Type B pancreatic cell (in vitro differentiated cells): ENCODE results near the gene DENND4C. TPM values are rescaled to one million over a fixed set of nuclear protein-coding genes. Genes with fewer than 3 reads are reported as not detected.
"Not testable (repeated sequence)": the region's sequence is repeated elsewhere in the genome, so short reads cannot be mapped to it uniquely, and the experiment has no call there.

Experiments
- DNase-seq: peaks from one replicate; pipeline ENCODE4 v3.0.0; 2021; ENCODE audit warnings: mixed read lengths; ENCODE audit not compliant: unreplicated experiment; ENCODE audit errors: extremely low spot score
- H3K27ac Mint-ChIP-seq: 2 replicates; pipeline ENCODE4 v1.8.0; 2021; ENCODE audit warnings: mild to moderate bottlenecking, mixed read lengths
- H3K27me3 Mint-ChIP-seq: 2 replicates; pipeline ENCODE4 v1.8.0; 2021; ENCODE audit warnings: mixed read lengths
- H3K36me3 Mint-ChIP-seq: 2 replicates; pipeline ENCODE4 v1.8.0; 2021; ENCODE audit warnings: mixed read lengths
- H3K4me1 Mint-ChIP-seq: one replicate; pipeline ENCODE4 v1.8.0; 2021; ENCODE audit warnings: mixed read lengths; ENCODE audit not compliant: unreplicated experiment
- H3K4me3 Mint-ChIP-seq: 2 replicates; pipeline ENCODE4 v1.8.0; 2021; ENCODE audit warnings: mild to moderate bottlenecking, mixed read lengths
- H3K9me3 Mint-ChIP-seq: 2 replicates; pipeline ENCODE4 v1.8.0; 2021; ENCODE audit warnings: mixed read lengths
- total RNA-seq: library from RNA; stranded (reverse); gene quantifications from 2 replicates; pipeline ENCODE4 v1.2.1, GENCODE V29; 2021; ENCODE audit warnings: low replicate concordance
- TF ChIP-seq, protein P1 (sequence below): fragments of 200-600 bp; sonication (generic); conservative IDR thresholded peaks from 2 replicates; pipeline ENCODE4 v1.5.0; 2021; ENCODE audit warnings: antibody characterized with exemption, mild to moderate bottlenecking

Gene DENND4C
- total RNA-seq, 1 donor from 2014 or later = 36.6 TPM

GRCh38 chr9:19379697-19380046 is 149.2 kb downstream of the DENND4C start:
- H3K4me1 Mint-ChIP-seq = peaks cover 23% of the 10 kb centered on the region
- H3K27ac Mint-ChIP-seq = peak overlapping the region; percentile 99
- DNase-seq = no peak
- peak overlapping the region; percentile 100 for H3K4me3 Mint-ChIP-seq
- TF ChIP-seq, protein P1, sequence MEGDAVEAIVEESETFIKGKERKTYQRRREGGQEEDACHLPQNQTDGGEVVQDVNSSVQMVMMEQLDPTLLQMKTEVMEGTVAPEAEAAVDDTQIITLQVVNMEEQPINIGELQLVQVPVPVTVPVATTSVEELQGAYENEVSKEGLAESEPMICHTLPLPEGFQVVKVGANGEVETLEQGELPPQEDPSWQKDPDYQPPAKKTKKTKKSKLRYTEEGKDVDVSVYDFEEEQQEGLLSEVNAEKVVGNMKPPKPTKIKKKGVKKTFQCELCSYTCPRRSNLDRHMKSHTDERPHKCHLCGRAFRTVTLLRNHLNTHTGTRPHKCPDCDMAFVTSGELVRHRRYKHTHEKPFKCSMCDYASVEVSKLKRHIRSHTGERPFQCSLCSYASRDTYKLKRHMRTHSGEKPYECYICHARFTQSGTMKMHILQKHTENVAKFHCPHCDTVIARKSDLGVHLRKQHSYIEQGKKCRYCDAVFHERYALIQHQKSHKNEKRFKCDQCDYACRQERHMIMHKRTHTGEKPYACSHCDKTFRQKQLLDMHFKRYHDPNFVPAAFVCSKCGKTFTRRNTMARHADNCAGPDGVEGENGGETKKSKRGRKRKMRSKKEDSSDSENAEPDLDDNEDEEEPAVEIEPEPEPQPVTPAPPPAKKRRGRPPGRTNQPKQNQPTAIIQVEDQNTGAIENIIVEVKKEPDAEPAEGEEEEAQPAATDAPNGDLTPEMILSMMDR = no peak
- no peaks in the 10 kb centered on the region for H3K9me3 Mint-ChIP-seq
- H3K36me3 Mint-ChIP-seq = peaks cover 43% of the 10 kb centered on the region
- H3K27me3 Mint-ChIP-seq = no peaks in the 10 kb centered on the region

DNA sequence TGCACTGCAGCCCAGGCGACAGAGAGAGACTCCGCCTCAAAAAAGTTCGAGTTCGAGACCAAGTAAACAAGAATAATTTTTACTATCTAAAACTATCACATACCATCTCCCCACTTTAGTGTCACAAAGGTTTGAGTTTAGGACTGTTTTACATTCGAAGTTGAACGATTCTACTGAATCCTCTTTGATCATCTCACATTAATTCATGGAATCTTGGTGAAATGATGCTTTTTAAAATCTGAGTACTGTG is 150.3 kb downstream of the DENND4C start:
- no peak for DNase-seq
- no peaks in the 10 kb centered on the region for H3K27me3 Mint-ChIP-seq
- peak overlapping the region; percentile 99 for H3K27ac Mint-ChIP-seq
- TF ChIP-seq, protein P1 = no peak
- no peaks in the 10 kb centered on the region for H3K9me3 Mint-ChIP-seq
- H3K36me3 Mint-ChIP-seq = peaks cover 38% of the 10 kb centered on the region
- peaks cover 23% of the 10 kb centered on the region for H3K4me1 Mint-ChIP-seq
- H3K4me3 Mint-ChIP-seq = peak overlapping the region; percentile 100

- H3K27ac Mint-ChIP-seq = peak overlapping the region; percentile 35
- peaks cover 23% of the 10 kb centered on the region for H3K4me1 Mint-ChIP-seq
- H3K36me3 Mint-ChIP-seq = peaks cover 29% of the 10 kb centered on the region
- no peak for DNase-seq
- H3K9me3 Mint-ChIP-seq = no peaks in the 10 kb centered on the region
- no peaks in the 10 kb centered on the region for H3K27me3 Mint-ChIP-seq
- TF ChIP-seq, protein P1 = no peak
- peak overlapping the region; percentile 31 for H3K4me3 Mint-ChIP-seq
These were observed 151.2 kb downstream of the DENND4C start for GRCh38 chr9:19381656-19382055.

- H3K9me3 Mint-ChIP-seq, H3K4me3 Mint-ChIP-seq, DNase-seq: not testable (repeated sequence)
These were observed 154.7 kb downstream of the DENND4C start for GRCh38 chr9:19385212-19385611.

GRCh38 chr9:19385786-19386501 is 155.5 kb downstream of the DENND4C start:
- no peak overlapping the region for H3K4me3 Mint-ChIP-seq
- H3K9me3 Mint-ChIP-seq = no peaks in the 10 kb centered on the region
- no peaks in the 10 kb centered on the region for H3K27me3 Mint-ChIP-seq

More at GRCh38 chr9:19385212-19385611, 154.7 kb downstream of the DENND4C start:
- H3K27ac Mint-ChIP-seq, H3K36me3 Mint-ChIP-seq, H3K27me3 Mint-ChIP-seq, H3K4me1 Mint-ChIP-seq: not testable (repeated sequence)

GRCh38 chr9:19386502-19387044 is 156.1 kb downstream of the DENND4C start:
- Mint-ChIP-seq H3K4me3 (no peak overlapping the region), H3K27ac (no peak overlapping the region), H3K4me1 (peaks cover 4% of the 10 kb centered on the region), H3K9me3 (no peaks in the 10 kb centered on the region), H3K36me3 (no peaks in the 10 kb centered on the region), H3K27me3 (no peaks in the 10 kb centered on the region)
- no peak for DNase-seq
- TF ChIP-seq, protein P1 = no peak

More at GRCh38 chr9:19385786-19386501, 155.5 kb downstream of the DENND4C start:
- TF ChIP-seq, protein P1 = no peak
- H3K27ac Mint-ChIP-seq = no peak overlapping the region
- peaks cover 8% of the 10 kb centered on the region for H3K4me1 Mint-ChIP-seq
- DNase-seq = no peak
- no peaks in the 10 kb centered on the region for H3K36me3 Mint-ChIP-seq
